Measurements from ENCODE around the gene NCKAP5. TPM values are rescaled to one million over a fixed set of nuclear protein-coding genes. Genes with fewer than 3 reads are reported as not detected.

Gene NCKAP5
- total RNA-seq, 1 donor from 2014 or later = 2.7 TPM

- H3K9me3 ChIP-seq (ENCODE audit: insufficient read depth, low read depth, low read length) = no peaks in the 10 kb centered on the region
- H3K36me3 ChIP-seq (ENCODE audit: insufficient read depth, low read length) = no peaks in the 10 kb centered on the region
- DNase-seq (ENCODE audit: low read depth) (peak; percentile 44), FAIRE-seq (no peak)
- no peaks in the 10 kb centered on the region for H4K20me1 ChIP-seq (ENCODE audit: insufficient read depth, low read length)
- H3K27me3 ChIP-seq (ENCODE audit: insufficient read depth, low read length) = no peaks in the 10 kb centered on the region
- TF ChIP-seq CTCF (IDR thresholded peaks at IDR 0.05; ENCODE audit: insufficient read depth, low read depth, low read length) (no peak), EZH2 (IDR thresholded peaks at IDR 0.05; ENCODE audit: insufficient read depth, low read length) (no peak)
- H3K4me1 ChIP-seq (ENCODE audit: insufficient read depth, low read length) = peaks cover 15% of the 10 kb centered on the region
- peak overlapping the region; percentile 55 for H3K4me2 ChIP-seq (ENCODE audit: low read length)
- Mint-ChIP-seq H3K4me3 (ENCODE audit: unreplicated experiment) (no peak overlapping the region), H3K27me3 (ENCODE audit: low read depth, unreplicated experiment) (peaks cover 3% of the 10 kb centered on the region), H3K4me1 (ENCODE audit: low read depth, unreplicated experiment) (peaks cover 47% of the 10 kb centered on the region), H3K27ac (ENCODE audit: unreplicated experiment) (peak overlapping the region; percentile 77), H3K36me3 (ENCODE audit: low read depth, unreplicated experiment) (no peaks in the 10 kb centered on the region), H3K9me3 (ENCODE audit: unreplicated experiment) (no peaks in the 10 kb centered on the region)
- H3K4me3 ChIP-seq (ENCODE audit: insufficient read depth, low read depth, low read length) = no peak overlapping the region
- H3K9ac ChIP-seq (ENCODE audit: low read length) = no peak overlapping the region
- H2AFZ ChIP-seq (ENCODE audit: low read depth, low read length) = no peak overlapping the region
- no peak overlapping the region for H3K27ac ChIP-seq (ENCODE audit: low read depth, low read length)
- no peaks in the 10 kb centered on the region for H3K79me2 ChIP-seq (ENCODE audit: insufficient read depth, low read length)
Measured at GRCh38 chr2:133605011-133605765, 36.9 kb upstream of the NCKAP5 start.

DNA sequence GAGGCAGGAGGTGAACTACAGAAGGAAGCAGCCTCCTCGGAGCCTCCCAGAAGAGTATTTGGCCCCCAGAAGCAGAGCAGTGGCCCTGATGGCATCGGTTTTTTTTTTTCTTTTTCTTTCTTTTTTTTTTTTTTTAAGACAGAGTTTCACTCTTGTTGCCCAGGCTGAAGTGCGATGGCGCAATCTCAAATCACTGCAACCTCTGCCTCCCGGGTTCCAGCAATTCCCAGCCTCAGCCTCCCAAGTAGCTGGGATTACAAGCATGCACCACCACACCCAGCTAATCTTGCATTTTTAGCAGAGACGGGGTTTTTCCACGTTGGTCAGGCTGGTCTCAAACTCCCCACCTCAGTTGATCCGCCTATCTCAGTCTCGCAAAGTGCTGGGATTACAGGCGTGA, 34.8 kb upstream of the NCKAP5 start:
- Mint-ChIP-seq H3K4me1 (ENCODE audit: low read depth, unreplicated experiment) (peaks cover 45% of the 10 kb centered on the region), H3K36me3 (ENCODE audit: low read depth, unreplicated experiment) (no peaks in the 10 kb centered on the region), H3K27ac (ENCODE audit: unreplicated experiment) (no peak overlapping the region), H3K27me3 (ENCODE audit: low read depth, unreplicated experiment) (peaks cover 7% of the 10 kb centered on the region), H3K9me3 (ENCODE audit: unreplicated experiment) (peaks cover 2% of the 10 kb centered on the region), H3K4me3 (ENCODE audit: unreplicated experiment) (no peak overlapping the region)
- DNase-seq (ENCODE audit: low read depth) = no peak
- Histone ChIP-seq H3K27me3 (ENCODE audit: insufficient read depth, low read length) (no peaks in the 10 kb centered on the region), H3K9ac (ENCODE audit: low read length) (no peak overlapping the region), H4K20me1 (ENCODE audit: insufficient read depth, low read length) (no peaks in the 10 kb centered on the region), H3K4me2 (ENCODE audit: low read length) (no peak overlapping the region), H3K4me1 (ENCODE audit: insufficient read depth, low read length) (peaks cover 15% of the 10 kb centered on the region), H3K27ac (ENCODE audit: low read depth, low read length) (no peak overlapping the region), H3K79me2 (ENCODE audit: insufficient read depth, low read length) (no peaks in the 10 kb centered on the region), H3K4me3 (ENCODE audit: insufficient read depth, low read depth, low read length) (no peak overlapping the region), H2AFZ (ENCODE audit: low read depth, low read length) (no peak overlapping the region), H3K36me3 (ENCODE audit: insufficient read depth, low read length) (no peaks in the 10 kb centered on the region), H3K9me3 (ENCODE audit: insufficient read depth, low read depth, low read length) (no peaks in the 10 kb centered on the region)
- TF ChIP-seq CTCF (IDR thresholded peaks at IDR 0.05; ENCODE audit: insufficient read depth, low read depth, low read length) (no peak), EZH2 (IDR thresholded peaks at IDR 0.05; ENCODE audit: insufficient read depth, low read length) (no peak)
- no peak for FAIRE-seq

DNA sequence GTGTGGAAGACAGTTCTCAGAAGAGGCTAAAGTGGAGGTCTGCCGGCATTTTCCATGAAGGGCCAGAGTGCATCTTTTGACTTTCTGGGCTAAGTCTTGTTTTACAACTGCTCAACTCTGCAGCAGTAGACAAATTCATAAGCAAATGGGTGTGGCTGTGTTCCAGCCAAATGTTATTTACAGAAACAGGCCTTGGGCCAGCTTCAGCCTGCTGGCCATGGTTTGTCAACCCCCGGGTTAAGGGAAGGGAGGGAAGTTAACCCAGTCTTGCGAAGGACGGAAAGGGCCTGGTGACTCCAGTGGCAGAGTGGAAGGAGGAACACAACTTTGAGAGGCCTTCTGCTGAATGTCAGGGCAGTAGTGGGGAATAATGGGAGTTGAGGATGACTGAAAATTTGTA, 34.3 kb upstream of the NCKAP5 start:
- DNase-seq (ENCODE audit: low read depth) (no peak), FAIRE-seq (no peak)
- H3K9me3 Mint-ChIP-seq (ENCODE audit: unreplicated experiment) = peaks cover 2% of the 10 kb centered on the region
- no peaks in the 10 kb centered on the region for H3K36me3 Mint-ChIP-seq (ENCODE audit: low read depth, unreplicated experiment)
- H3K4me1 Mint-ChIP-seq (ENCODE audit: low read depth, unreplicated experiment) = peaks cover 43% of the 10 kb centered on the region
- H3K27me3 Mint-ChIP-seq (ENCODE audit: low read depth, unreplicated experiment) = peaks cover 7% of the 10 kb centered on the region
- peaks cover 15% of the 10 kb centered on the region for H3K4me1 ChIP-seq (ENCODE audit: insufficient read depth, low read length)
- no peaks in the 10 kb centered on the region for H3K79me2 ChIP-seq (ENCODE audit: insufficient read depth, low read length)
- no peak overlapping the region for H3K4me2 ChIP-seq (ENCODE audit: low read length)
- no peaks in the 10 kb centered on the region for H4K20me1 ChIP-seq (ENCODE audit: insufficient read depth, low read length)
- no peak overlapping the region for H3K27ac ChIP-seq (ENCODE audit: low read depth, low read length)
- no peak overlapping the region for H3K4me3 Mint-ChIP-seq (ENCODE audit: unreplicated experiment)
- H2AFZ ChIP-seq (ENCODE audit: low read depth, low read length) = no peak overlapping the region
- no peak overlapping the region for H3K9ac ChIP-seq (ENCODE audit: low read length)
- no peaks in the 10 kb centered on the region for H3K36me3 ChIP-seq (ENCODE audit: insufficient read depth, low read length)
- no peak overlapping the region for H3K4me3 ChIP-seq (ENCODE audit: insufficient read depth, low read depth, low read length)
- H3K27me3 ChIP-seq (ENCODE audit: insufficient read depth, low read length) = no peaks in the 10 kb centered on the region
- no peak for TF ChIP-seq EZH2 (IDR thresholded peaks at IDR 0.05; ENCODE audit: insufficient read depth, low read length)
- no peak for TF ChIP-seq CTCF (IDR thresholded peaks at IDR 0.05; ENCODE audit: insufficient read depth, low read depth, low read length)
- no peaks in the 10 kb centered on the region for H3K9me3 ChIP-seq (ENCODE audit: insufficient read depth, low read depth, low read length)
- H3K27ac Mint-ChIP-seq (ENCODE audit: unreplicated experiment) = no peak overlapping the region
